ENCODE measurements around the gene NBAS. TPM values are rescaled to one million over a fixed set of nuclear protein-coding genes. Genes with fewer than 3 reads are reported as not detected.

The NBAS gene
- total and polyA plus RNA-seq, 7 donors = 19.5 to 52.8 (median 27.0) TPM

GRCh38 chr2:15133461-15133860 lies 427.7 kb downstream of the NBAS start:
- H3K9me3 ChIP-seq = no peaks in the 10 kb centered on the region
- intact Hi-C loops (cut with DNase I) = no loop called here
- no peak overlapping the region for H3K4me3 ChIP-seq
- TF ChIP-seq, protein P1, sequence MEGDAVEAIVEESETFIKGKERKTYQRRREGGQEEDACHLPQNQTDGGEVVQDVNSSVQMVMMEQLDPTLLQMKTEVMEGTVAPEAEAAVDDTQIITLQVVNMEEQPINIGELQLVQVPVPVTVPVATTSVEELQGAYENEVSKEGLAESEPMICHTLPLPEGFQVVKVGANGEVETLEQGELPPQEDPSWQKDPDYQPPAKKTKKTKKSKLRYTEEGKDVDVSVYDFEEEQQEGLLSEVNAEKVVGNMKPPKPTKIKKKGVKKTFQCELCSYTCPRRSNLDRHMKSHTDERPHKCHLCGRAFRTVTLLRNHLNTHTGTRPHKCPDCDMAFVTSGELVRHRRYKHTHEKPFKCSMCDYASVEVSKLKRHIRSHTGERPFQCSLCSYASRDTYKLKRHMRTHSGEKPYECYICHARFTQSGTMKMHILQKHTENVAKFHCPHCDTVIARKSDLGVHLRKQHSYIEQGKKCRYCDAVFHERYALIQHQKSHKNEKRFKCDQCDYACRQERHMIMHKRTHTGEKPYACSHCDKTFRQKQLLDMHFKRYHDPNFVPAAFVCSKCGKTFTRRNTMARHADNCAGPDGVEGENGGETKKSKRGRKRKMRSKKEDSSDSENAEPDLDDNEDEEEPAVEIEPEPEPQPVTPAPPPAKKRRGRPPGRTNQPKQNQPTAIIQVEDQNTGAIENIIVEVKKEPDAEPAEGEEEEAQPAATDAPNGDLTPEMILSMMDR (IDR thresholded peaks at IDR 0.05) = no peak
- H3K27ac ChIP-seq = no peak overlapping the region
- no peak for DNase-seq
- H3K27me3 ChIP-seq (ENCODE audit: insufficient read depth in 3 of 3, low read length in 2 of 3) = no peaks in the 10 kb centered on the region
- no peaks in the 10 kb centered on the region for H3K36me3 ChIP-seq (ENCODE audit: insufficient read depth in 1 of 2, low read depth in 1 of 2)
- no peak for ATAC-seq
- H3K4me1 ChIP-seq = no peaks in the 10 kb centered on the region

DNA sequence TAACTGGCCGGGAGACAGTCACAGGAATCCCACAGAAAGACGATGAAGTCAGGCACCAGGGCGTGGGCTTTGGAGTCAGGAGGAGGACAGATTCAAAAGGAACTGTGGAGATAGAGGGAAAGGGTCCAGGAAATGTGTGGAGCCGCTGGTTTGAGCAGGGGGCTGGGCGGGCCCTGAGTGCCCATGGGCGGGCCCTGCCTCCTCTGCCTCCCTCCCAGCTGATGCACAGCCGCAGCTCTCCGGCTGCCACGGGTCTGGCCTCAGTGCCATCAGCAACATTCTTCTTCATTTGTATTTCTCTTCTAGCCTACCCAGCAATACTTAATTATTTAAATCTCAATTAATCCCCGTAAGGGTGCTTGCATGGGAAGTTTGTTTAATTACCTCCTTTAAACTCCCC lies 432.3 kb downstream of the NBAS start:
- no peaks in the 10 kb centered on the region for H3K4me1 ChIP-seq
- ATAC-seq (no peak), DNase-seq (no peak)
- intact Hi-C loops (cut with DNase I) = no loop called here
- no peak overlapping the region for H3K27ac ChIP-seq
- no peaks in the 10 kb centered on the region for H3K9me3 ChIP-seq
- 40 to 51% (median 43%) methylated on average over 7 to 10 of the region's 10 CpGs for WGBS, 3 donors
- H3K36me3 ChIP-seq (ENCODE audit: insufficient read depth in 1 of 2, low read depth in 1 of 2) = no peaks in the 10 kb centered on the region
- H3K4me3 ChIP-seq = no peak overlapping the region
- H3K27me3 ChIP-seq (ENCODE audit: insufficient read depth in 3 of 3, low read length in 2 of 3) = no peaks in the 10 kb centered on the region
- TF ChIP-seq, protein P1 (IDR thresholded peaks at IDR 0.05) = no peak

GRCh38 chr2:15127876-15128275 lies 433.3 kb downstream of the NBAS start:
- no peak for ATAC-seq
- WGBS, 3 donors = 85 to 87% (median 86%) methylated on average over 3 of the region's 3 CpGs

GRCh38 chr2:15127301-15127700 lies 433.8 kb downstream of the NBAS start:
- Histone ChIP-seq H3K4me1 (no peaks in the 10 kb centered on the region), H3K36me3 (ENCODE audit: insufficient read depth in 1 of 2, low read depth in 1 of 2) (no peaks in the 10 kb centered on the region), H3K9me3 (no peaks in the 10 kb centered on the region), H3K27me3 (ENCODE audit: insufficient read depth in 3 of 3, low read length in 2 of 3) (no peaks in the 10 kb centered on the region), H3K4me3 (no peak overlapping the region), H3K27ac (no peak overlapping the region)
- DNase-seq (no peak), ATAC-seq (no peak)
- intact Hi-C loops (cut with DNase I) = no loop called here
- TF ChIP-seq, protein P1 (IDR thresholded peaks at IDR 0.05) = no peak
- 74 to 79% (median 76%) methylated on average over 4 of the region's 4 CpGs for WGBS, 3 donors

More at GRCh38 chr2:15127876-15128275, 433.3 kb downstream of the NBAS start:
- Histone ChIP-seq H3K36me3 (ENCODE audit: insufficient read depth in 1 of 2, low read depth in 1 of 2) (no peaks in the 10 kb centered on the region), H3K27ac (no peak overlapping the region), H3K4me3 (no peak overlapping the region), H3K27me3 (ENCODE audit: insufficient read depth in 3 of 3, low read length in 2 of 3) (no peaks in the 10 kb centered on the region), H3K4me1 (no peaks in the 10 kb centered on the region), H3K9me3 (no peaks in the 10 kb centered on the region)
- intact Hi-C loops (cut with DNase I) = no loop called here
- TF ChIP-seq, protein P1 (IDR thresholded peaks at IDR 0.05) = no peak
- no peak for DNase-seq

GRCh38 chr2:15126373-15126772 lies 434.8 kb downstream of the NBAS start:
- ATAC-seq = no peak
- TF ChIP-seq, protein P1 (IDR thresholded peaks at IDR 0.05) = no peak
- Histone ChIP-seq H3K4me3 (no peak overlapping the region), H3K27ac (no peak overlapping the region), H3K27me3 (ENCODE audit: insufficient read depth in 3 of 3, low read length in 2 of 3) (no peaks in the 10 kb centered on the region), H3K36me3 (ENCODE audit: insufficient read depth in 1 of 2, low read depth in 1 of 2) (no peaks in the 10 kb centered on the region), H3K9me3 (no peaks in the 10 kb centered on the region), H3K4me1 (no peaks in the 10 kb centered on the region)
- no peak for DNase-seq
- whole genome bisulfite sequencing, 3 donors = 94 to 100% (median 98%) methylated on average over 1 of the region's 1 CpG
- intact Hi-C loops (cut with DNase I) = no loop called here

Measured in psoas muscle (tissue), 8 donors.